ENCODE measurements around the gene HDAC1. TPM values are rescaled to one million over a fixed set of nuclear protein-coding genes. Genes with fewer than 3 reads are reported as not detected.

Gene HDAC1
- total and polyA plus RNA-seq, 2 of the 4 experiments (the other 2 are of a cell fraction) = 95.5 to 139 TPM

DNA sequence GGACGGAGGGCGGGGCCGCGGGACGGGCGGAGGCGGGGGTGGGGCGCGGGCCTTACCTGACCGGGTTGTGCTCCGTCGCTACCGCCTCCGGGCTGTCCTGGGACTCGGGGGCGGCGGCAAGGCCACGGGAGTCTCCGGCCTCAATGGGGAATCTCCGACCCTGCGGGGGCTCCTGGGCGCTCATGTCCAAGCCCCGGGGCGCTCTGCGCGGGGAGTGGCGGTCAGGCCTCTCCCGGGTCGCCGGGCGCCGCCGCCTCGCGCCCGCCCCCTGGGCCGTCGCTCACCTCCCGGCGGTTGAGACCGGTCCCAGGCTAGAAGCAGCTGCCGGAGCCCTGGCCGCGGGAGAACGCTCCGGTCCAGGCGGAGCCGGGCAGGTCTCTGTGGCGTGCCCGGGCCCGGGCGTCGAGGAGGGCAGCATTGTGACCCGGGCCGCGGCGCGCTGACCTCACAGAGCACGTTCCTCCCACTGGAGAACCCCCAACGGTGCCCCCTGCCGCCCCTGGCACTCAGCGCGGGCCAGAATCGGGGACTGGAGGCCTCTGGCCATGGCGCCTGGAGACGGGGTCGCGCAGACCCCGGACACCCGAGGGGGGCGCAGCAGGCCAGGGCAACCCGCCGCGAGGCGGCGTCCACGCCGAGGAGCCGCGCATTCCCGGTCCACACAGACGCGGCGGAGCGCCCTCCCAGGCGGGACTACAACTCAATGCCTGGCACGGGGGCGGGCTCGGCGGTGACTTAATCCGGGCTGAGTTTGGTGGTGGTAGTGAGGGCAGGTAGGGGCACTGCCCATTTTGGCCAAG lies 70.0 kb downstream of the HDAC1 start:
- Histone ChIP-seq H2BK15ac (ENCODE audit: low read depth, low read length) (no peak overlapping the region), H4K8ac (ENCODE audit: low read depth in 2 of 2, low read length in 2 of 2) (peak overlapping the region in 1 of 2 experiments; percentile 27; a peak in 1 of 4 replicates), H2AK9ac (replicated peaks; ENCODE audit: low read depth, low read length, poor library complexity) (peak overlapping the region; percentile 46), H3K4ac (ENCODE audit: low read depth, low read length) (no peak overlapping the region; the same call in 1 of the 2 replicates), H4K91ac (ENCODE audit: insufficient read depth, low read depth, low read length) (no peak overlapping the region), H3K9ac (ENCODE audit: low read depth, low read length) (no peak overlapping the region), H4K20me1 (ENCODE audit: insufficient read depth, low read length) (no peaks in the 10 kb centered on the region; the same call in 1 of the 2 replicates), H2BK20ac (ENCODE audit: low read depth, low read length) (no peak overlapping the region), H2AFZ (replicated peaks; ENCODE audit: low read length, poor library complexity) (peak overlapping the region; percentile 77), H4K5ac (ENCODE audit: low read depth, low read length) (no peak overlapping the region), H3K14ac (replicated peaks; ENCODE audit: low read depth, low read length) (no peak overlapping the region), H2BK5ac (ENCODE audit: low read depth, low read length, poor library complexity, severe bottlenecking) (no peak overlapping the region), H3K27me3 (ENCODE audit: control insufficient read depth, insufficient read depth, low read length) (no peaks in the 10 kb centered on the region), H2AK5ac (ENCODE audit: low read depth, low read length) (no peak overlapping the region), H3K27ac (ENCODE audit: insufficient read depth, low read length) (no peak overlapping the region), H3K4me3 (ENCODE audit: insufficient read depth, low read depth, low read length) (no peak overlapping the region), H3K79me1 (ENCODE audit: low read depth in 1 of 2, low read length in 2 of 2) (peaks cover 0 to 3% of the 10 kb centered on the region in 2 experiments; a peak in 1 of 4 replicates), H3K18ac (ENCODE audit: low read depth, low read length) (no peak overlapping the region), H3K4me2 (ENCODE audit: low read depth, low read length) (no peak overlapping the region), H3K9me3 (ENCODE audit: control insufficient read depth, insufficient read depth, low read length) (no peaks in the 10 kb centered on the region), H3K23ac (ENCODE audit: low read depth, low read length) (no peak overlapping the region; the same call in 1 of the 2 replicates), H3K9me1 (ENCODE audit: insufficient read depth, low read length) (0 out of 2 replicates have a peak, but pooled peaks cover 4% of the 10 kb centered on the region), H3K4me1 (ENCODE audit: control insufficient read depth, insufficient read depth, low read length) (no peaks in the 10 kb centered on the region), H3K36me3 (ENCODE audit: control insufficient read depth, insufficient read depth, low read length) (peaks cover 25% of the 10 kb centered on the region), H3K56ac (ENCODE audit: extremely low read depth, insufficient read depth, low read length) (no peak overlapping the region), H2BK120ac (ENCODE audit: low read depth, low read length) (no peak overlapping the region)
- ChIA-PET CTCF (no interaction called here), POLR2A (ENCODE audit: unreplicated experiment) (no interaction called here)
- intact Hi-C loops (cut with micrococcal nuclease) (no loop called here), in situ Hi-C loops (cut with MboI; ENCODE audit: low sequenced_read_pairs) (no loop called here), dilution Hi-C loops (cut with HindIII; ENCODE audit: low sequenced_read_pairs, unreplicated experiment) (no loop called here)
- TF ChIP-seq USF2 (IDR thresholded peaks at IDR 0.05; ENCODE audit: low read depth, low read length) (no peak), SMC3 (IDR thresholded peaks at IDR 0.05; ENCODE audit: low read depth, low read length) (0 out of 2 replicates have a peak, but pooled peaks have one; percentile 5)
- TF ChIP-seq, protein P1, sequence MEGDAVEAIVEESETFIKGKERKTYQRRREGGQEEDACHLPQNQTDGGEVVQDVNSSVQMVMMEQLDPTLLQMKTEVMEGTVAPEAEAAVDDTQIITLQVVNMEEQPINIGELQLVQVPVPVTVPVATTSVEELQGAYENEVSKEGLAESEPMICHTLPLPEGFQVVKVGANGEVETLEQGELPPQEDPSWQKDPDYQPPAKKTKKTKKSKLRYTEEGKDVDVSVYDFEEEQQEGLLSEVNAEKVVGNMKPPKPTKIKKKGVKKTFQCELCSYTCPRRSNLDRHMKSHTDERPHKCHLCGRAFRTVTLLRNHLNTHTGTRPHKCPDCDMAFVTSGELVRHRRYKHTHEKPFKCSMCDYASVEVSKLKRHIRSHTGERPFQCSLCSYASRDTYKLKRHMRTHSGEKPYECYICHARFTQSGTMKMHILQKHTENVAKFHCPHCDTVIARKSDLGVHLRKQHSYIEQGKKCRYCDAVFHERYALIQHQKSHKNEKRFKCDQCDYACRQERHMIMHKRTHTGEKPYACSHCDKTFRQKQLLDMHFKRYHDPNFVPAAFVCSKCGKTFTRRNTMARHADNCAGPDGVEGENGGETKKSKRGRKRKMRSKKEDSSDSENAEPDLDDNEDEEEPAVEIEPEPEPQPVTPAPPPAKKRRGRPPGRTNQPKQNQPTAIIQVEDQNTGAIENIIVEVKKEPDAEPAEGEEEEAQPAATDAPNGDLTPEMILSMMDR (conservative IDR thresholded peaks at IDR 0.05; ENCODE audit: low read depth, low read length) = no peak; the same call in 1 of the 2 replicates
- WGBS, 2 experiments (ENCODE audit: extremely low coverage in 2 of 2, insufficient read length in 1 of 2) = 7% methylated on average over 19 of the region's 91 CpGs; no CpG with 5 or more reads in 1 of the 2 experiments
- ATAC-seq (ENCODE audit: low read depth) (peak; percentile 52), DNase-seq (no peak)
- no TSS peak for BruUV-seq (replicated peaks)

All from IMR-90 (cell line).